Myocyte (in vitro differentiated cells): ENCODE data around the gene OSBPL5. TPM values are rescaled to one million over a fixed set of nuclear protein-coding genes. Genes with fewer than 3 reads are reported as not detected.
"Not testable (repeated sequence)": the region's sequence is repeated elsewhere in the genome, so short reads cannot be mapped to it uniquely, and the experiment has no call there.

Experiments
- DNase-seq: peaks from one replicate; pipeline ENCODE4 v3.0.0-alpha.2; 2012; ENCODE audit warnings: low read depth
- total RNA-seq: library from RNA; depleted of rRNA; stranded (reverse); fragments of >200 nt; gene quantifications from 2 replicates; pipeline ENCODE4 v1.2.3, GENCODE V29; 2014

The OSBPL5 gene
- total RNA-seq, 1 donor from 2014 or later = 21.2 TPM

GRCh38 chr11:3123761-3124733 is 41.1 kb downstream of the OSBPL5 start:
- DNase-seq = peak; percentile 91

GRCh38 chr11:3123305-3123704 is 41.8 kb downstream of the OSBPL5 start:
- no peak for DNase-seq

- DNase-seq = no peak
These were observed 42.3 kb downstream of the OSBPL5 start for GRCh38 chr11:3122775-3123201.

- no peak for DNase-seq
These were observed 43.0 kb downstream of the OSBPL5 start for GRCh38 chr11:3121931-3122774.

- no peak for DNase-seq
These were observed 43.7 kb downstream of the OSBPL5 start for GRCh38 chr11:3121416-3121815.

- no peak for DNase-seq
These were observed 44.9 kb downstream of the OSBPL5 start for GRCh38 chr11:3120071-3120792.

GRCh38 chr11:3119141-3119821 is 45.8 kb downstream of the OSBPL5 start:
- no peak for DNase-seq

- DNase-seq = no peak
These were observed 49.8 kb downstream of the OSBPL5 start for GRCh38 chr11:3115321-3115720.

- not testable (repeated sequence) for DNase-seq
These were observed 51.4 kb downstream of the OSBPL5 start for GRCh38 chr11:3113661-3114060.

GRCh38 chr11:3111919-3112690 is 53.0 kb downstream of the OSBPL5 start:
- no peak for DNase-seq

- no peak for DNase-seq
These were observed 53.6 kb downstream of the OSBPL5 start for GRCh38 chr11:3111466-3111865.

- DNase-seq = peak; percentile 25
These were observed 55.0 kb downstream of the OSBPL5 start for GRCh38 chr11:3109921-3110706.

- DNase-seq = no peak
These were observed 55.7 kb downstream of the OSBPL5 start for GRCh38 chr11:3109434-3109833.

GRCh38 chr11:3108183-3108721 is 56.9 kb downstream of the OSBPL5 start:
- no peak for DNase-seq

GRCh38 chr11:3107608-3108182 is 57.4 kb downstream of the OSBPL5 start:
- DNase-seq = no peak

- no peak for DNase-seq
These were observed 58.2 kb downstream of the OSBPL5 start for GRCh38 chr11:3106736-3107524.
